Uterus (tissue), 4 donors: ENCODE results near the gene PDLIM5. TPM values are rescaled to one million over a fixed set of nuclear protein-coding genes. Genes with fewer than 3 reads are reported as not detected.
A peak's percentile ranks its signal among the peaks of the same experiment; 100 is the strongest.

ENCODE experiments used
- DNase-seq, 2 donors: peaks; one replicate each; pipeline ENCODE4 v3.0.0-alpha.2; 2019 to 2020
- H3K27ac ChIP-seq, 2 donors: fragments of 200-600 bp; sonication (generic); 1 replicate in 1 of 2; 2 replicates in 1 of 2; pipeline ENCODE4 v1.5.1; 2016 to 2018
- H3K27me3 ChIP-seq, 2 donors: fragments of 200-600 bp; sonication (generic); one replicate each; pipeline ENCODE4 v1.5.1; 2018 to 2019; ENCODE audit warnings: control low read depth in 1 of 2
- H3K36me3 ChIP-seq, 2 donors: fragments of 200-600 bp; sonication (generic); one replicate each; pipeline ENCODE4 v1.5.1; 2019; ENCODE audit warnings: control low read depth in 1 of 2
- H3K4me1 ChIP-seq, 2 donors: fragments of 200-600 bp; sonication (generic); one replicate each; pipeline ENCODE4 v1.5.1; 2018 to 2019; ENCODE audit warnings: control low read depth in 1 of 2
- H3K4me3 ChIP-seq, 2 donors: fragments of 200-600 bp; sonication (generic); 1 replicate in 1 of 2; 2 replicates in 1 of 2; pipeline ENCODE4 v1.5.1; 2018 to 2019; ENCODE audit warnings: mild to moderate bottlenecking in 1 of 2
- H3K9me3 ChIP-seq, 2 donors: fragments of 200-600 bp; sonication (generic); one replicate each; pipeline ENCODE4 v1.5.1; 2019; ENCODE audit warnings: control low read depth in 1 of 2
- POLR2A ChIP-seq, 2 donors: fragments of 450-650 bp; IDR thresholded peaks; one replicate each; pipeline ENCODE4 v1.6.1; 2016; ENCODE audit warnings: antibody characterized with exemption in 2 of 2, mild to moderate bottlenecking in 1 of 2, moderate library complexity in 1 of 2
- intact Hi-C: fragments of 100-400 bp; cut with DNase I; formaldehyde crosslinking; loops from one replicate; pipeline ENCODE4 v1.15.1; 2023; ENCODE audit warnings: low total_unique reads
- total RNA-seq, 4 donors: library from RNA; depleted of rRNA in 3 of 4; stranded (reverse); fragments of >200 nt in 3 of 4; gene quantifications; one replicate each; pipeline versions ENCODE4 v1.1.0 to v1.2.4, GENCODE V29; 2014 to 2023
- TF ChIP-seq, protein P1 (sequence below), 4 experiments: fragments of 200-600 bp in 2 of 4; fragments of 450-650 bp in 2 of 4; sonication (generic) in 2 of 4; IDR thresholded peaks; one replicate each; pipeline ENCODE4 v1.5.1; 2016 to 2019; ENCODE audit warnings: antibody characterized with exemption in 4 of 4, mild to moderate bottlenecking in 2 of 4, moderate library complexity in 1 of 4
- donor health status: DM: yes; HTN: yes; CAD: no.

PDLIM5 gene
- total RNA-seq, 4 donors from 2014 or later = 90.8 to 571 (median 351) TPM

DNA sequence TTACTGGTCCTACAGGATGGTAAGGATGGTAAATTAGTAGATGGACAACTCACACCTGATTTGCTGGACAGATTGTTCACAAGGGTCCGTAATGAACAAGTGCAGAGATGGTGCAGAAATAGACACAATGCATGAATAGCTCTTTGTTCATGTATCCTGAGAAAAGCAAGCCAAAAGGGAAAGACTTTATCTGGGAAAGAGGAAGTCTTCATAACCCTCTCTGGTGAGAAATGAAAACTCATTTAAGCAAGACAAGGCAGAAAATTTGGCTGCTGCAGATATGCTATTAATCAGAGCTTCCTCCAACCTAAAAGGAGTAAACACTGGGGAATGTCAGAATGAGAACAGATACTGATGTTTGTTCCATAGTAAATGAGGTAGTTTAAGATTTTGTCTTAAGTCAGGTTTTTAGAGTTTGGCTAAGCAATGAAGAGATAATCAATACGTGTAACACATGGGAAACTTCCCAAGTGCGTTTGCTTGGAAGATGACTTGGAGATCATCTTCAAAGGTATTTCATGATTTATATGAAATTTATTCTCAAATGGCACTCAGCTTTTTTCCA, 153.6 kb downstream of the PDLIM5 start:
- Histone ChIP-seq H3K27me3 (no peaks in the 10 kb centered on the region), H3K4me3 (no peak overlapping the region), H3K4me1 (peaks cover 9 to 12% of the 10 kb centered on the region in 2 donors), H3K9me3 (no peaks in the 10 kb centered on the region), H3K36me3 (no peaks in the 10 kb centered on the region), H3K27ac (peak overlapping the region; percentile 27 to 55)
- DNase-seq = no peak
- intact Hi-C loops = no loop called here
- TF ChIP-seq, protein P1, sequence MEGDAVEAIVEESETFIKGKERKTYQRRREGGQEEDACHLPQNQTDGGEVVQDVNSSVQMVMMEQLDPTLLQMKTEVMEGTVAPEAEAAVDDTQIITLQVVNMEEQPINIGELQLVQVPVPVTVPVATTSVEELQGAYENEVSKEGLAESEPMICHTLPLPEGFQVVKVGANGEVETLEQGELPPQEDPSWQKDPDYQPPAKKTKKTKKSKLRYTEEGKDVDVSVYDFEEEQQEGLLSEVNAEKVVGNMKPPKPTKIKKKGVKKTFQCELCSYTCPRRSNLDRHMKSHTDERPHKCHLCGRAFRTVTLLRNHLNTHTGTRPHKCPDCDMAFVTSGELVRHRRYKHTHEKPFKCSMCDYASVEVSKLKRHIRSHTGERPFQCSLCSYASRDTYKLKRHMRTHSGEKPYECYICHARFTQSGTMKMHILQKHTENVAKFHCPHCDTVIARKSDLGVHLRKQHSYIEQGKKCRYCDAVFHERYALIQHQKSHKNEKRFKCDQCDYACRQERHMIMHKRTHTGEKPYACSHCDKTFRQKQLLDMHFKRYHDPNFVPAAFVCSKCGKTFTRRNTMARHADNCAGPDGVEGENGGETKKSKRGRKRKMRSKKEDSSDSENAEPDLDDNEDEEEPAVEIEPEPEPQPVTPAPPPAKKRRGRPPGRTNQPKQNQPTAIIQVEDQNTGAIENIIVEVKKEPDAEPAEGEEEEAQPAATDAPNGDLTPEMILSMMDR (IDR thresholded peaks at IDR 0.05) = no peak
- TF ChIP-seq POLR2A (IDR thresholded peaks at IDR 0.05) = no peak

DNA sequence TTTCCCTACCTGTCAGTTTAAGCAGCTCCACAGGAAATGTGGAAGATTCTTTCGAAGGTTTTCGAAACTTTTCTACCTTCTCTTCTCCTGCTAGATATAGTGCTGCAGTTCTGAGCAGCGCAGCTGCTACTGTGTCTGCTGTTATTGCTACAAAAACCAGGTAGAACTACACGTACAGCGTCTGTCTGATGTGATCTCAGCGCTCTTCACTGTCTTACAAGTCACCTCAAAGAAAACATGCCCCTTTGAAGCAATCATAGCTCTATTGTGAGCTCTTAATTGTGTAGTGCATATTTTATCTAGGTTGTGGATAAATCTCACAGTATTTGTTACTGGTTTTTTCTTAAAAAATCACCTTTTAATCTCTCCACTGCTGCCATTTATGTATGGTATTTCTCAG, 158.4 kb downstream of the PDLIM5 start:
- no peak for DNase-seq
- intact Hi-C loops = loop anchor here (10.0 kb wide), 1 partner anchor 205 kb away; no protein-coding TSS in a partner anchor
- H3K4me1 ChIP-seq = peaks cover 0 to 14% of the 10 kb centered on the region in 2 donors
- H3K27ac ChIP-seq = no peak overlapping the region
- TF ChIP-seq, protein P1 (IDR thresholded peaks at IDR 0.05) = no peak
- no peak for TF ChIP-seq POLR2A (IDR thresholded peaks at IDR 0.05)
- no peaks in the 10 kb centered on the region for H3K27me3 ChIP-seq
- H3K36me3 ChIP-seq = no peaks in the 10 kb centered on the region
- H3K4me3 ChIP-seq = no peak overlapping the region
- no peaks in the 10 kb centered on the region for H3K9me3 ChIP-seq

DNA sequence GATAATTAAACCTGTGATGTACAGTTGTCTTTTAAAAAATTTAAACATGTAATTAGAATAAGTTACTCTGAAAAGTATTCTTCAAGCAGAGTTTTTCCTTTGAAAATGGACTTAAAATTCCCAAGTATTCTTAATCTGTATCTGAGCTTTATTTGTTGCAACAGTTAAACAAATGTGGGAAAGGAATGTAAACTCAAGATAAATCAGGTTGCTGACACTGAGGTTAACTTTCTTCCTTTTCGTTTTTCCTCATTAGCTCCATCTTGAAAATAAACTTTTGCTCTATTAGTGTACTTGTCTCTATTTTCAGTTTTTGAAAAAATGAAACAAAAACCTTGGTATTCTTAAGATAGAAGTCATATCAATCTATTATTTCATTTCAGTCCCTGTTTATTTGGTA, 161.5 kb downstream of the PDLIM5 start:
- Histone ChIP-seq H3K4me3 (no peak overlapping the region), H3K9me3 (no peaks in the 10 kb centered on the region), H3K27ac (no peak overlapping the region), H3K36me3 (no peaks in the 10 kb centered on the region), H3K4me1 (peaks cover 0 to 6% of the 10 kb centered on the region in 2 donors), H3K27me3 (no peaks in the 10 kb centered on the region)
- TF ChIP-seq POLR2A (IDR thresholded peaks at IDR 0.05) = no peak
- TF ChIP-seq, protein P1 (IDR thresholded peaks at IDR 0.05) = no peak
- no peak for DNase-seq
- intact Hi-C loops = loop anchor here (10.0 kb wide), 1 partner anchor 208 kb away; no protein-coding TSS in a partner anchor

- intact Hi-C loops = loop anchor here (10.0 kb wide), 1 partner anchor 211 kb away; no protein-coding TSS in a partner anchor
- H3K9me3 ChIP-seq = no peaks in the 10 kb centered on the region
- H3K4me1 ChIP-seq = peaks cover 0 to 6% of the 10 kb centered on the region in 2 donors
- no peaks in the 10 kb centered on the region for H3K27me3 ChIP-seq
- H3K4me3 ChIP-seq = no peak overlapping the region
- no peak for TF ChIP-seq POLR2A (IDR thresholded peaks at IDR 0.05)
- TF ChIP-seq, protein P1 (IDR thresholded peaks at IDR 0.05) = no peak
- H3K27ac ChIP-seq = no peak overlapping the region
- no peak for DNase-seq
- no peaks in the 10 kb centered on the region for H3K36me3 ChIP-seq
Measured at GRCh38 chr4:94615451-94615850, 163.7 kb downstream of the PDLIM5 start.

DNA sequence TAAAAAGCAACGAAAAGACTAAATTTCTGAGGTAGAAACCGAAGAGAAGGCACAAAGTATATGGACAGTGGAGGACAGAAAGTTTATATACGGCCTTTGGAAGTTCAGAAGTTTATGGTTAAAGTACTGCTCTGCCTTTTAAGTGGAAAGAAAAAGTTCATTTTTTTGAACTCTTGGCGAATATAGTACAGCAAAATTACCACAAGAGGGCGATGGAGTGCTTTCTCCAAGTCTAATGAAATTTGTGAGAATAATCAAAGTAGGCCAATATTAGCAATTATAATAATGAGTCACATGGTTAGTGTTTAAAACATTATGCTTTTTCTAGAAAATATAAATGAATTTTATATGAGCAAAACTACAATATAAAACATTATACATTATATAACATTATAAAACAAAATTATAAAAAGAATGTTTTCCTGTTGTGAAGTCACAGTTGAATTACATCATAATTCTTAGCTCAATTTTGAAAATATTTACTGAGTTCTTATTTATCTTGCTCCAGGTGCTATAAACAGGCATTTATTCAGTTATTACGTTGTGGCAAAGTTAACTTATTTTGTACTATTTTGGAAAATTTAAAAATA, 169.8 kb downstream of the PDLIM5 start:
- no peak overlapping the region for H3K4me3 ChIP-seq
- no peaks in the 10 kb centered on the region for H3K9me3 ChIP-seq
- intact Hi-C loops = no loop called here
- TF ChIP-seq POLR2A (IDR thresholded peaks at IDR 0.05) = no peak
- TF ChIP-seq, protein P1 (IDR thresholded peaks at IDR 0.05) = peak; percentile 51 to 75 (median 69)
- H3K27me3 ChIP-seq = no peaks in the 10 kb centered on the region
- DNase-seq = no peak
- H3K4me1 ChIP-seq = no peaks in the 10 kb centered on the region
- H3K27ac ChIP-seq = peak overlapping the region in 1 of 2 donors; percentile 28
- no peaks in the 10 kb centered on the region for H3K36me3 ChIP-seq
